HepG2 (cell line): Measurements from ENCODE around the gene C3orf18.

Experiments
- DNMT3B ChIP-seq: conservative IDR thresholded peaks from 2 replicates; pipeline ENCODE4 v1.6.1; 2016; ENCODE audit warnings: missing biosample characterization, control low read depth
- EP300 ChIP-seq, 3 experiments: sonication (generic) in 1 of 3; formaldehyde crosslinking in 1 of 3; IDR thresholded peaks; 2 replicates each; pipeline versions ENCODE4 v1.5.1 to v1.6.1; 2011 to 2020; ENCODE audit warnings: low read depth in 2 of 3, low read length in 2 of 3, borderline replicate concordance in 1 of 3, improper control_type of control experiment in 1 of 3, mild to moderate bottlenecking in 1 of 3, missing genetic modification reagents in 1 of 3, moderate library complexity in 1 of 3
- ERF ChIP-seq: IDR thresholded peaks from 2 replicates; pipeline ENCODE4 v1.6.1; 2018; ENCODE audit warnings: missing biosample characterization, missing genetic modification reagents
- ETV6 ChIP-seq: sonication (generic); formaldehyde crosslinking; conservative IDR thresholded peaks from 2 replicates; pipeline ENCODE4 v1.4.0; 2020; ENCODE audit warnings: missing genetic modification reagents
- GATAD1 ChIP-seq: IDR thresholded peaks from 2 replicates; pipeline ENCODE4 v1.6.1; 2016; ENCODE audit warnings: missing genetic modification reagents, missing compliant biosample characterization
- MXD3 ChIP-seq: IDR thresholded peaks from 2 replicates; pipeline ENCODE4 v1.6.1; 2016; ENCODE audit warnings: mild to moderate bottlenecking, missing biosample characterization, missing genetic modification reagents
- UBTF ChIP-seq: sonication (generic); formaldehyde crosslinking; IDR thresholded peaks from 2 replicates; pipeline ENCODE4 v1.4.0; 2020; ENCODE audit warnings: mild to moderate bottlenecking, missing genetic modification reagents
- ZBTB21 ChIP-seq: sonication (generic); formaldehyde crosslinking; IDR thresholded peaks from 2 replicates; pipeline ENCODE4 v1.4.0; 2020; ENCODE audit warnings: missing genetic modification reagents
- ZNF121 ChIP-seq: sonication (generic); formaldehyde crosslinking; IDR thresholded peaks from 2 replicates; pipeline ENCODE4 v1.5.0; 2020; ENCODE audit warnings: mild to moderate bottlenecking, missing genetic modification reagents
- ZNF513 ChIP-seq: sonication (generic); formaldehyde crosslinking; conservative IDR thresholded peaks from 2 replicates; pipeline ENCODE4 v1.5.0; 2020; ENCODE audit warnings: missing genetic modification reagents
- ZNF564 ChIP-seq: sonication (generic); formaldehyde crosslinking; IDR thresholded peaks from 2 replicates; pipeline ENCODE4 v1.8.1; 2023; ENCODE audit warnings: mild to moderate bottlenecking, missing genetic modification reagents
- TF ChIP-seq, protein P1 (sequence below), 2 experiments: sonication (generic) in 1 of 2; formaldehyde crosslinking in 1 of 2; IDR thresholded peaks; 2 replicates each; pipeline versions ENCODE4 v1.5.1 to v1.6.1; 2011 to 2020; ENCODE audit warnings: borderline replicate concordance in 1 of 2, low read depth in 1 of 2, low read length in 1 of 2, mild to moderate bottlenecking in 1 of 2, missing genetic modification reagents in 1 of 2, moderate library complexity in 1 of 2

GRCh38 chr3:50573566-50574443 lies 6.3 kb upstream of the C3orf18 start:
- TF ChIP-seq UBTF (no peak), DNMT3B (CRISPR knock-in tag) (no peak), ERF (CRISPR knock-in tag) (no peak), MXD3 (CRISPR knock-in tag) (no peak), ETV6 (CRISPR knock-in tag) (no peak), ZNF513 (no peak), ZNF121 (CRISPR knock-in tag) (no peak), ZBTB21 (no peak), ZNF564 (no peak), GATAD1 (CRISPR knock-in tag) (no peak), EP300 (IDR thresholded peaks at IDR 0.05; ENCODE audit: low read depth in 2 of 2, low read length in 2 of 2) (no peak), EP300 (CRISPR knock-in tag; IDR thresholded peaks at IDR 0.05; ENCODE audit: borderline replicate concordance) (no peak)
- TF ChIP-seq, protein P1, sequence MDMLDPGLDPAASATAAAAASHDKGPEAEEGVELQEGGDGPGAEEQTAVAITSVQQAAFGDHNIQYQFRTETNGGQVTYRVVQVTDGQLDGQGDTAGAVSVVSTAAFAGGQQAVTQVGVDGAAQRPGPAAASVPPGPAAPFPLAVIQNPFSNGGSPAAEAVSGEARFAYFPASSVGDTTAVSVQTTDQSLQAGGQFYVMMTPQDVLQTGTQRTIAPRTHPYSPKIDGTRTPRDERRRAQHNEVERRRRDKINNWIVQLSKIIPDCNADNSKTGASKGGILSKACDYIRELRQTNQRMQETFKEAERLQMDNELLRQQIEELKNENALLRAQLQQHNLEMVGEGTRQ (IDR thresholded peaks at IDR 0.05; ENCODE audit: low read depth, low read length) = no peak
- TF ChIP-seq, protein P1 (CRISPR knock-in tag; IDR thresholded peaks at IDR 0.05; ENCODE audit: borderline replicate concordance) = no peak
